ENCODE data around the gene TMEM200B.

- TF ChIP-seq, protein P1, sequence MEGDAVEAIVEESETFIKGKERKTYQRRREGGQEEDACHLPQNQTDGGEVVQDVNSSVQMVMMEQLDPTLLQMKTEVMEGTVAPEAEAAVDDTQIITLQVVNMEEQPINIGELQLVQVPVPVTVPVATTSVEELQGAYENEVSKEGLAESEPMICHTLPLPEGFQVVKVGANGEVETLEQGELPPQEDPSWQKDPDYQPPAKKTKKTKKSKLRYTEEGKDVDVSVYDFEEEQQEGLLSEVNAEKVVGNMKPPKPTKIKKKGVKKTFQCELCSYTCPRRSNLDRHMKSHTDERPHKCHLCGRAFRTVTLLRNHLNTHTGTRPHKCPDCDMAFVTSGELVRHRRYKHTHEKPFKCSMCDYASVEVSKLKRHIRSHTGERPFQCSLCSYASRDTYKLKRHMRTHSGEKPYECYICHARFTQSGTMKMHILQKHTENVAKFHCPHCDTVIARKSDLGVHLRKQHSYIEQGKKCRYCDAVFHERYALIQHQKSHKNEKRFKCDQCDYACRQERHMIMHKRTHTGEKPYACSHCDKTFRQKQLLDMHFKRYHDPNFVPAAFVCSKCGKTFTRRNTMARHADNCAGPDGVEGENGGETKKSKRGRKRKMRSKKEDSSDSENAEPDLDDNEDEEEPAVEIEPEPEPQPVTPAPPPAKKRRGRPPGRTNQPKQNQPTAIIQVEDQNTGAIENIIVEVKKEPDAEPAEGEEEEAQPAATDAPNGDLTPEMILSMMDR (IDR thresholded peaks at IDR 0.05; ENCODE audit: borderline replicate concordance, extremely low read depth, low read length, poor library complexity, severe bottlenecking) = no peak
- TF ChIP-seq EZH2 (IDR thresholded peaks at IDR 0.05; ENCODE audit: borderline replicate concordance, low read depth, low read length, severe bottlenecking) = no peak
These were observed 27.3 kb downstream of the TMEM200B start for GRCh38 chr1:29096231-29096886.

Measured in DND-41 (cell line).